GM12891 (cell line): ENCODE data around the gene RTN4RL1.

Experiments used
- POLR2A ChIP-seq: IDR thresholded peaks from 2 replicates; pipeline ENCODE4 v1.6.1; 2011; ENCODE audit warnings: low read depth, low read length, control low read depth
- POLR2AphosphoS5 ChIP-seq: IDR thresholded peaks from 2 replicates; pipeline ENCODE4 v1.6.1; 2011; ENCODE audit warnings: low read depth, low read length, control low read depth

GRCh38 chr17:1976683-1977064, 48.5 kb downstream of the RTN4RL1 start:
- TF ChIP-seq POLR2A (no peak), POLR2AphosphoS5 (no peak)
